Endothelial cell of umbilical vein (primary cell): ENCODE results near the gene NPNT. TPM values are rescaled to one million over a fixed set of nuclear protein-coding genes. Genes with fewer than 3 reads are reported as not detected.

Experiments
- BruUV-seq: library from RNA; stranded (reverse); fragments of 400-500 nt; replicated peaks from 2 replicates; lab custom pipeline; 2021; lab: Mats Ljungman, UMichigan
- CTCF ChIA-PET: fragments of 300-600, 350-600 bp; sonication (Branson Sonifier 250); formaldehyde crosslinking; loops from one replicate; lab custom pipeline; 2021; ENCODE audit warnings: antibody characterized with exemption, inconsistent platforms; lab: Charles Lee
- POLR2A ChIA-PET: fragments of 300-600, 350-600 bp; sonication (Branson Sonifier 250); formaldehyde crosslinking; loops from one replicate; lab custom pipeline; 2021; ENCODE audit warnings: antibody characterized with exemption, inconsistent platforms; lab: Charles Lee
- DNase-seq: peaks from one replicate; pipeline ENCODE4 v3.0.0-alpha.2; 2011; ENCODE audit warnings: low read depth, low spot score
- FAIRE-seq: peaks from 2 replicates; lab custom pipeline; 2011; peaks lifted over from hg19 to GRCh38; lab: Jason Lieb, UNC
- H2AFZ ChIP-seq: 2 replicates; pipeline ENCODE4 v1.6.0; 2012; ENCODE audit warnings: low read depth, low read length, control low read depth, inconsistent platforms
- H3K27ac ChIP-seq: 2 replicates; pipeline ENCODE4 v1.5.1; 2011; ENCODE audit warnings: low read depth, mild to moderate bottlenecking, control low read depth, low read length, moderate library complexity; ENCODE audit not compliant: insufficient read depth
- H3K27me3 ChIP-seq, 2 experiments: 2 replicates each; pipeline versions ENCODE4 v1.6.0 to v1.6.1; 2011; ENCODE audit warnings: low read length in 2 of 2, mixed read lengths in 1 of 2; ENCODE audit not compliant: control insufficient read depth in 2 of 2, insufficient read depth in 2 of 2
- H3K36me3 ChIP-seq, 2 experiments: 2 replicates in 1 of 2; 3 replicates in 1 of 2; pipeline ENCODE4 v1.5.1; 2011; ENCODE audit warnings: low read length in 2 of 2, mild to moderate bottlenecking in 1 of 2, moderate library complexity in 1 of 2; ENCODE audit not compliant: control insufficient read depth in 2 of 2, insufficient read depth in 2 of 2; ENCODE audit errors: extremely low read depth in 1 of 2
- H3K4me1 ChIP-seq: 3 replicates; pipeline ENCODE4 v1.5.1; 2011; ENCODE audit warnings: mild to moderate bottlenecking, low read length; ENCODE audit not compliant: control insufficient read depth, insufficient read depth; ENCODE audit errors: extremely low read depth
- H3K4me2 ChIP-seq: 2 replicates; pipeline ENCODE4 v1.6.1; 2011; ENCODE audit warnings: low read length, control low read depth, mixed read lengths; ENCODE audit not compliant: insufficient read depth
- H3K4me3 ChIP-seq, 3 experiments: fragments of 200-600 bp in 1 of 3; sonication (generic), shearing (Covaris generic) in 1 of 3; replicated peaks in 1 of 3; 2 replicates each; pipeline ENCODE4 v1.5.1; 2011 to 2016; ENCODE audit warnings: control low read depth in 3 of 3, low read length in 3 of 3, mild to moderate bottlenecking in 2 of 3, inconsistent platforms in 1 of 3, low read depth in 1 of 3, moderate library complexity in 1 of 3; ENCODE audit not compliant: insufficient read depth in 1 of 3
- H3K79me2 ChIP-seq: 2 replicates; pipeline ENCODE4 v1.6.0; 2012; ENCODE audit warnings: low read length, inconsistent platforms; ENCODE audit not compliant: control insufficient read depth, insufficient read depth
- H3K9ac ChIP-seq: replicated peaks from 2 replicates; pipeline ENCODE3; 2011; ENCODE audit warnings: low read length, control low read depth; ENCODE audit not compliant: insufficient read depth; ENCODE audit errors: extremely low read depth
- H3K9me1 ChIP-seq: replicated peaks from 3 replicates; pipeline ENCODE4 v1.6.0; 2011; ENCODE audit warnings: mild to moderate bottlenecking, low read length; ENCODE audit not compliant: control insufficient read depth, insufficient read depth; ENCODE audit errors: extremely low read depth
- H3K9me3 ChIP-seq: replicated peaks from 2 replicates; pipeline ENCODE4 v1.5.1; 2012; ENCODE audit warnings: low read length, inconsistent platforms; ENCODE audit not compliant: control insufficient read depth, insufficient read depth
- H4K20me1 ChIP-seq: replicated peaks from 2 replicates; pipeline ENCODE3; 2011; ENCODE audit warnings: mild to moderate bottlenecking, low read length; ENCODE audit not compliant: control insufficient read depth, insufficient read depth; ENCODE audit errors: extremely low read depth
- EZH2 ChIP-seq: IDR thresholded peaks from 2 replicates; pipeline ENCODE4 v1.6.1; 2012; ENCODE audit warnings: borderline replicate concordance, low read depth, mild to moderate bottlenecking, moderate library complexity, low read length, inconsistent platforms; ENCODE audit not compliant: severe bottlenecking
- FOS ChIP-seq: IDR thresholded peaks from 2 replicates; pipeline ENCODE4 v1.6.1; 2011; ENCODE audit warnings: mild to moderate bottlenecking, low read length, moderate library complexity, borderline replicate concordance; ENCODE audit not compliant: insufficient read depth
- GATA2 ChIP-seq: IDR thresholded peaks from 2 replicates; pipeline ENCODE4 v1.7.0; 2011; ENCODE audit warnings: low read depth, mild to moderate bottlenecking, moderate library complexity, mixed read lengths, low read length; ENCODE audit not compliant: insufficient read length, insufficient read depth
- JUN ChIP-seq: IDR thresholded peaks from 2 replicates; pipeline ENCODE4 v1.6.1; 2011; ENCODE audit warnings: borderline replicate concordance, low read depth; ENCODE audit not compliant: insufficient read length, insufficient read depth
- MYC ChIP-seq: IDR thresholded peaks from one replicate; pipeline ENCODE4 v1.6.1; 2011; ENCODE audit warnings: mild to moderate bottlenecking, low read depth, low read length
- POLR2AphosphoS5 ChIP-seq: IDR thresholded peaks from 2 replicates; pipeline ENCODE4 v1.6.1; 2012; ENCODE audit warnings: low read depth, mild to moderate bottlenecking, control low read depth, low read length, moderate library complexity; ENCODE audit not compliant: insufficient read depth
- dilution Hi-C: fragments of 300-500 bp; cut with MboI; formaldehyde crosslinking; loops from one replicate; pipeline ENCODE4 v1.15.0; 2019; ENCODE audit warnings: low sequenced_read_pairs; ENCODE audit not compliant: extremely low pct_ligation_motif_present
- intact Hi-C: fragments of 100-400 bp; cut with micrococcal nuclease; formaldehyde crosslinking; loops from one replicate; pipeline ENCODE4 v1.10.0; 2022
- polyA plus RNA-seq, 4 experiments: library from polyadenylated mRNA; depleted of rRNA in 3 of 4; stranded (reverse) in 3 of 4; unstranded in 1 of 4; fragments of >200 nt; gene quantifications; 2 replicates each; pipeline versions ENCODE4 v1.2.1 to v1.2.3, GENCODE V29; 2011 to 2012; ENCODE audit warnings: missing spikeins in 1 of 4
- total RNA-seq: library from RNA; stranded (reverse); gene quantifications from 2 replicates; pipeline ENCODE4 v1.2.3, GENCODE V29; 2021
- TF ChIP-seq, protein P1 (sequence below), 2 donors: IDR thresholded peaks; 1 replicate in 1 of 2; 2 replicates in 1 of 2; pipeline ENCODE4 v1.5.1; 2011; ENCODE audit warnings: low read length in 2 of 2, mild to moderate bottlenecking in 2 of 2, moderate library complexity in 2 of 2, control low read depth in 1 of 2, inconsistent platforms in 1 of 2, low read depth in 1 of 2; ENCODE audit not compliant: insufficient read depth in 1 of 2; ENCODE audit errors: extremely low read depth in 1 of 2
- TF ChIP-seq, protein P2 (sequence below): IDR thresholded peaks from 2 replicates; pipeline ENCODE4 v1.6.1; 2011; ENCODE audit not compliant: insufficient read depth, insufficient read length

The NPNT gene
- total and polyA plus RNA-seq, 2 donors (not counting 3 experiments of a cell fraction or from before 2014, with no cell fraction given): not detected

DNA sequence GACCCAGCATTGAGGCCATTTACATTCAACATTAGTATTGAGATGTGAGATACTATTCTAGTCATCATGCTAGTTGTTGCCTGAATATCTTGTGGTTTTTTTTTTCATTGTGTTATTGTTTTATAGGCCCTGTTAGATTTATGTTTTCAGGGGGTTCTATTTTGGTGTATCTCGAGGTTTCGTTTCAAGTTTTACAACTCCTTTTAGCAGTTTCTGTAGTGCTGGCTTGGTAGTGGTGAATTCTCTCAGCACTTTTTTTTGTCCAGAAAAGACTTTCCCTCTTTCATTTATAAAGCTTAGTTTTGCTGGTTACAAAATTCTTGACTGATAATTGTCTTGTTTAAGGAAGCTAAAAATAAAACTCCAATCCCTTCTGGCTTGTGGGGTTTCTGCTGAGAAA, 115.5 kb downstream of the NPNT start:
- Histone ChIP-seq H3K4me3 (no peak overlapping the region), H3K36me3 (no peaks in the 10 kb centered on the region), H3K4me2 (no peak overlapping the region), H3K9me1 (no peaks in the 10 kb centered on the region), H3K79me2 (no peaks in the 10 kb centered on the region), H2AFZ (no peak overlapping the region), H3K9me3 (no peaks in the 10 kb centered on the region), H3K9ac (no peak overlapping the region), H4K20me1 (no peaks in the 10 kb centered on the region), H3K27ac (no peak overlapping the region), H3K27me3 (no peaks in the 10 kb centered on the region), H3K4me1 (no peaks in the 10 kb centered on the region)
- no TSS peak for BruUV-seq
- FAIRE-seq (no peak), DNase-seq (no peak)
- ChIA-PET POLR2A (no interaction called here), CTCF (no interaction called here)
- TF ChIP-seq JUN (no peak), POLR2AphosphoS5 (no peak), FOS (no peak), GATA2 (no peak), MYC (no peak), EZH2 (no peak)
- TF ChIP-seq, protein P1, sequence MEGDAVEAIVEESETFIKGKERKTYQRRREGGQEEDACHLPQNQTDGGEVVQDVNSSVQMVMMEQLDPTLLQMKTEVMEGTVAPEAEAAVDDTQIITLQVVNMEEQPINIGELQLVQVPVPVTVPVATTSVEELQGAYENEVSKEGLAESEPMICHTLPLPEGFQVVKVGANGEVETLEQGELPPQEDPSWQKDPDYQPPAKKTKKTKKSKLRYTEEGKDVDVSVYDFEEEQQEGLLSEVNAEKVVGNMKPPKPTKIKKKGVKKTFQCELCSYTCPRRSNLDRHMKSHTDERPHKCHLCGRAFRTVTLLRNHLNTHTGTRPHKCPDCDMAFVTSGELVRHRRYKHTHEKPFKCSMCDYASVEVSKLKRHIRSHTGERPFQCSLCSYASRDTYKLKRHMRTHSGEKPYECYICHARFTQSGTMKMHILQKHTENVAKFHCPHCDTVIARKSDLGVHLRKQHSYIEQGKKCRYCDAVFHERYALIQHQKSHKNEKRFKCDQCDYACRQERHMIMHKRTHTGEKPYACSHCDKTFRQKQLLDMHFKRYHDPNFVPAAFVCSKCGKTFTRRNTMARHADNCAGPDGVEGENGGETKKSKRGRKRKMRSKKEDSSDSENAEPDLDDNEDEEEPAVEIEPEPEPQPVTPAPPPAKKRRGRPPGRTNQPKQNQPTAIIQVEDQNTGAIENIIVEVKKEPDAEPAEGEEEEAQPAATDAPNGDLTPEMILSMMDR (IDR thresholded peaks at IDR 0.05; ENCODE audit: extremely low read depth in 1 of 2, insufficient read depth in 1 of 2, low read depth in 1 of 2, low read length in 2 of 2): no peak
- TF ChIP-seq, protein P2, sequence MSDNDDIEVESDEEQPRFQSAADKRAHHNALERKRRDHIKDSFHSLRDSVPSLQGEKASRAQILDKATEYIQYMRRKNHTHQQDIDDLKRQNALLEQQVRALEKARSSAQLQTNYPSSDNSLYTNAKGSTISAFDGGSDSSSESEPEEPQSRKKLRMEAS: no peak
- intact Hi-C loops (no loop called here), dilution Hi-C loops (no loop called here)
